Ascending aorta (tissue), 2 donors: ENCODE data around the gene SDK1. TPM values are rescaled to one million over a fixed set of nuclear protein-coding genes. Genes with fewer than 3 reads are reported as not detected.
"Not testable (repeated sequence)": the region's sequence is repeated elsewhere in the genome, so short reads cannot be mapped to it uniquely, and the experiment has no call there.

Source experiments
- DNase-seq, 2 donors: peaks; one replicate each; pipeline ENCODE4 v3.0.0-alpha.2; 2019; ENCODE audit warnings: low spot score in 2 of 2
- H3K27ac ChIP-seq, 2 donors: fragments of 200-600 bp; sonication (generic); one replicate each; pipeline ENCODE4 v1.5.1; 2016 to 2017; ENCODE audit warnings: mild to moderate bottlenecking in 1 of 2
- H3K27me3 ChIP-seq: fragments of 200-600 bp; sonication (generic); one replicate; pipeline ENCODE4 v1.5.1; 2017
- H3K36me3 ChIP-seq, 2 donors: fragments of 200-600 bp; sonication (generic); one replicate each; pipeline ENCODE4 v1.5.1; 2016
- H3K4me1 ChIP-seq, 2 donors: fragments of 200-600 bp; sonication (generic); one replicate each; pipeline ENCODE4 v1.5.1; 2016 to 2017; ENCODE audit warnings: mild to moderate bottlenecking in 1 of 2
- H3K4me3 ChIP-seq, 2 donors: fragments of 200-600 bp; sonication (generic); one replicate each; pipeline ENCODE4 v1.5.1; 2016 to 2017; ENCODE audit warnings: mild to moderate bottlenecking in 1 of 2
- H3K9me3 ChIP-seq, 2 donors: fragments of 200-600 bp; sonication (generic); one replicate each; pipeline ENCODE4 v1.5.1; 2016
- intact Hi-C: fragments of 100-400 bp; cut with DNase I; formaldehyde crosslinking; loops from one replicate; pipeline ENCODE4 v1.15.1; 2023
- total RNA-seq: library from RNA; depleted of rRNA; stranded (reverse); fragments of >200 nt; gene quantifications from one replicate; pipeline ENCODE4 v1.1.0, GENCODE V29; 2016
- TF ChIP-seq, protein P1 (sequence below), 3 experiments: fragments of 200-600 bp in 2 of 3; fragments of 450-650 bp in 1 of 3; sonication (generic) in 2 of 3; IDR thresholded peaks; one replicate each; pipeline ENCODE4 v1.5.1; 2016 to 2019; ENCODE audit warnings: antibody characterized with exemption in 3 of 3, mild to moderate bottlenecking in 1 of 3, moderate library complexity in 1 of 3

The SDK1 gene
- total RNA-seq, 1 donor from 2014 or later, result 13.3 TPM

GRCh38 chr7:3739983-3740382 is 438.9 kb downstream of the SDK1 start:
- Histone ChIP-seq H3K4me3 (no peak overlapping the region), H3K36me3 (no peaks in the 10 kb centered on the region), H3K27me3 (no peaks in the 10 kb centered on the region), H3K27ac (no peak overlapping the region), H3K9me3 (peaks cover 0 to 18% of the 10 kb centered on the region in 2 donors), H3K4me1 (no peaks in the 10 kb centered on the region)
- TF ChIP-seq, protein P1, sequence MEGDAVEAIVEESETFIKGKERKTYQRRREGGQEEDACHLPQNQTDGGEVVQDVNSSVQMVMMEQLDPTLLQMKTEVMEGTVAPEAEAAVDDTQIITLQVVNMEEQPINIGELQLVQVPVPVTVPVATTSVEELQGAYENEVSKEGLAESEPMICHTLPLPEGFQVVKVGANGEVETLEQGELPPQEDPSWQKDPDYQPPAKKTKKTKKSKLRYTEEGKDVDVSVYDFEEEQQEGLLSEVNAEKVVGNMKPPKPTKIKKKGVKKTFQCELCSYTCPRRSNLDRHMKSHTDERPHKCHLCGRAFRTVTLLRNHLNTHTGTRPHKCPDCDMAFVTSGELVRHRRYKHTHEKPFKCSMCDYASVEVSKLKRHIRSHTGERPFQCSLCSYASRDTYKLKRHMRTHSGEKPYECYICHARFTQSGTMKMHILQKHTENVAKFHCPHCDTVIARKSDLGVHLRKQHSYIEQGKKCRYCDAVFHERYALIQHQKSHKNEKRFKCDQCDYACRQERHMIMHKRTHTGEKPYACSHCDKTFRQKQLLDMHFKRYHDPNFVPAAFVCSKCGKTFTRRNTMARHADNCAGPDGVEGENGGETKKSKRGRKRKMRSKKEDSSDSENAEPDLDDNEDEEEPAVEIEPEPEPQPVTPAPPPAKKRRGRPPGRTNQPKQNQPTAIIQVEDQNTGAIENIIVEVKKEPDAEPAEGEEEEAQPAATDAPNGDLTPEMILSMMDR (IDR thresholded peaks at IDR 0.05), result no peak
- no peak for DNase-seq
- intact Hi-C loops, result no loop called here

GRCh38 chr7:3747467-3747866 is 446.4 kb downstream of the SDK1 start:
- no peaks in the 10 kb centered on the region for H3K36me3 ChIP-seq
- H3K4me1 ChIP-seq, result no peaks in the 10 kb centered on the region
- H3K9me3 ChIP-seq, result no peaks in the 10 kb centered on the region
- no peak for DNase-seq
- H3K27me3 ChIP-seq, result no peaks in the 10 kb centered on the region
- no peak overlapping the region for H3K4me3 ChIP-seq
- intact Hi-C loops, result no loop called here
- TF ChIP-seq, protein P1 (IDR thresholded peaks at IDR 0.05), result no peak
- H3K27ac ChIP-seq, result no peak overlapping the region

GRCh38 chr7:3748389-3748788 is 447.3 kb downstream of the SDK1 start:
- Histone ChIP-seq H3K9me3 (no peaks in the 10 kb centered on the region), H3K4me1 (no peaks in the 10 kb centered on the region), H3K4me3 (no peak overlapping the region), H3K27me3 (no peaks in the 10 kb centered on the region), H3K27ac (no peak overlapping the region), H3K36me3 (no peaks in the 10 kb centered on the region)
- DNase-seq, result no peak
- TF ChIP-seq, protein P1 (IDR thresholded peaks at IDR 0.05), result no peak
- intact Hi-C loops, result no loop called here

DNA sequence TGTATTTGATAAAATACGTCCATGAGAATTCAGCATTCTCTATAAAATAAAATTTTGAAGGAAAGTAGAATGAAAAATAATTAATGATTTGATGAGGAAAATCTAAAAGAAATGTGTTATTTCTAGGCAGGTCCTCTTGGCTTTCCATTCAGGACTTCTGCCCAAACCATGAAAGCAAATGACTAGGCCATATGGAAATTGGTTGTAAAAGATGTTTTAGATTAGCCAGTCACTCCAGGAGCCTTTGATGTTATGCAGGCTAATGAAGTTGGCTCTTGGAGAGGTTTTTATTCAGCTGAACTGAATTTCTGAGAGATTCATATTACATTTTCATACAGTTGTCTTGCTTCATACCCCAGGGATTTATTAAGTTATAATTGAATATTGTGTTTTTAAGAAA is 452.8 kb downstream of the SDK1 start:
- intact Hi-C loops, result no loop called here
- no peak overlapping the region for H3K4me3 ChIP-seq
- no peaks in the 10 kb centered on the region for H3K9me3 ChIP-seq
- DNase-seq, result no peak
- TF ChIP-seq, protein P1 (IDR thresholded peaks at IDR 0.05), result no peak
- no peaks in the 10 kb centered on the region for H3K4me1 ChIP-seq
- H3K36me3 ChIP-seq, result no peaks in the 10 kb centered on the region
- no peaks in the 10 kb centered on the region for H3K27me3 ChIP-seq
- H3K27ac ChIP-seq, result no peak overlapping the region

DNA sequence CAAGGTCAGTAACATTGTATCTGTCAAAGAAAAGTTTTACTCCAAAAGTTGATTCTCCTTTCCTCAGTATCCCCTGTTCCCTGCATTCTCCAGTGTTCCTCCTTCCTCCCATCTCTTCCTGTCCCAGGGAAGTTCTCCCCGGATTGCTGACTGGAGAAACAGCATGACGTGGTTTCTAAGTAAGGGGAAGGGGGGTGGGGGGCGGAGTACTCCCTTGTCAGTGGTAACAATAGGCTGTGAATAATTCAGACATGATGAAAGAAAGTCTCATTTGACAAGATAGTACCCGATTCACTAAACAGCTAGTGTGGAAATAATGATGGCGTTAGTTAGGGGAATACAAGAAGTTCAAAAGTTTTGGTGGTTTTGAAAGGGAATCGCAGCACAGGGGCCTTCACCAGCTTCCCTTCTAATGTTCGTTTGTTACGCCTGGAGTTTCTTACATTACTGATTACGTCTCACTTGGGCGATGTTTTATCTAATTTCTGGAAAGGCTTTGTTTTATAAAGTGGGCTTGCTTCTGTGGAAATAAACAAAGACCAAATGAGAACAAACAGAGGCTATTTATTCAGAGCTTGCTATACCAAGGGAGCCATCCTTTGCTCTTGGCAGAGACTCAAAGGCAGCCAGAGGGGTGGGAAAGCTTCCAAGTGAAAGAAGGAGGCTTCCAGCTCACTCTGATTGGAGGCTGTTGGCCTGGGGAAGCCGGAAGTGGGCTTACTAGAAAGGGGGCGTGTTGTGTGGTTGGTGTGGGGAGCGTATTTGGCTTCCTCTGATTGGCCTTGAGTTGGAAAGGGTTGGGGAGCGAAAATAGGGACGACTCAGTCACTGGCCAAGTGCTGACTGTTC is 453.7 kb downstream of the SDK1 start:
- Histone ChIP-seq H3K4me3 (no peak overlapping the region), H3K36me3 (no peaks in the 10 kb centered on the region), H3K27ac (no peak overlapping the region), H3K4me1 (no peaks in the 10 kb centered on the region), H3K9me3 (no peaks in the 10 kb centered on the region), H3K27me3 (no peaks in the 10 kb centered on the region)
- TF ChIP-seq, protein P1 (IDR thresholded peaks at IDR 0.05), result no peak
- no peak for DNase-seq
- intact Hi-C loops, result no loop called here

GRCh38 chr7:3755778-3756453 is 454.9 kb downstream of the SDK1 start:
- H3K36me3 ChIP-seq, DNase-seq, H3K4me3 ChIP-seq, intact Hi-C loops, H3K27ac ChIP-seq, H3K27me3 ChIP-seq, H3K9me3 ChIP-seq, H3K4me1 ChIP-seq: not testable (repeated sequence)
